HL-60/S4 (cell line): ENCODE data around the gene MPZ.
"Not testable (repeated sequence)": the region's sequence is repeated elsewhere in the genome, so short reads cannot be mapped to it uniquely, and the experiment has no call there.

Source experiments
- in situ Hi-C: fragments of 300-500 bp; cut with MboI; formaldehyde crosslinking; loops from 2 replicates; pipeline ENCODE4 v1.14.3; 2022; ENCODE audit warnings: low sequenced_read_pairs

The MPZ gene

GRCh38 chr1:161309868-161310267 lies at the start of gene MPZ:
MPZ (minus strand) TSS chr1:161309968; CDS start chr1:161309905, 63 bp downstream.
- in situ Hi-C loops: no loop called here

- in situ Hi-C loops: no loop called here
These were observed 49.5 kb upstream of the MPZ start for GRCh38 chr1:161359291-161359690.

- in situ Hi-C loops: no loop called here
These were observed 47.3 kb upstream of the MPZ start for GRCh38 chr1:161357073-161357472.

- in situ Hi-C loops: no loop called here
These were observed 41.7 kb upstream of the MPZ start for GRCh38 chr1:161351482-161351881.

GRCh38 chr1:161350671-161351070 lies 40.9 kb upstream of the MPZ start:
- in situ Hi-C loops: no loop called here

GRCh38 chr1:161342821-161343220 lies 33.1 kb upstream of the MPZ start:
- in situ Hi-C loops: no loop called here

- in situ Hi-C loops: no loop called here
These were observed 32.4 kb upstream of the MPZ start for GRCh38 chr1:161342177-161342576.

- in situ Hi-C loops: no loop called here
These were observed 26.0 kb upstream of the MPZ start for GRCh38 chr1:161335796-161336195.

- in situ Hi-C loops: no loop called here
These were observed 23.4 kb upstream of the MPZ start for GRCh38 chr1:161333166-161333565.

- in situ Hi-C loops: no loop called here
These were observed 20.6 kb upstream of the MPZ start for GRCh38 chr1:161330346-161330745.

- in situ Hi-C loops: no loop called here
These were observed 14.3 kb upstream of the MPZ start for GRCh38 chr1:161324020-161324419.

- in situ Hi-C loops: not testable (repeated sequence)
These were observed 6.3 kb upstream of the MPZ start for GRCh38 chr1:161315841-161316674.

- in situ Hi-C loops: no loop called here
These were observed 4.6 kb upstream of the MPZ start, which contains the start of gene SDHC for GRCh38 chr1:161314201-161314981. SDHC (plus strand) TSS chr1:161314381; CDS start chr1:161314406, 25 bp downstream.

- in situ Hi-C loops: no loop called here
These were observed 3.9 kb upstream of the MPZ start for GRCh38 chr1:161313554-161314200.

- in situ Hi-C loops: no loop called here
These were observed 1.9 kb upstream of the MPZ start for GRCh38 chr1:161311595-161312181.

- in situ Hi-C loops: no loop called here
These were observed 1.7 kb downstream of the MPZ start for GRCh38 chr1:161307892-161308638.

- in situ Hi-C loops: no loop called here
These were observed 2.5 kb downstream of the MPZ start for GRCh38 chr1:161307230-161307768.

- in situ Hi-C loops: no loop called here
These were observed 3.8 kb downstream of the MPZ start for GRCh38 chr1:161305867-161306519.
